Upper lobe of left lung (tissue), 6 donors: ENCODE results near the gene XRCC2. TPM values are rescaled to one million over a fixed set of nuclear protein-coding genes. Genes with fewer than 3 reads are reported as not detected.

ENCODE experiments used
- ATAC-seq, 2 donors: fragments of 200-7000 bp; cut with Tn5 transposase; one replicate each; pipeline ENCODE4 v1.9.1; 2022; ENCODE audit warnings: mild to moderate bottlenecking in 2 of 2, moderate library complexity in 2 of 2; ENCODE audit not compliant: low FRiP score in 2 of 2
- DNase-seq, 2 donors: peaks; one replicate each; pipeline ENCODE4 v3.0.0-alpha.2; 2019 to 2020
- H3K27ac ChIP-seq, 4 donors: fragments of 200-600 bp; sonication (generic); one replicate each; pipeline ENCODE4 v1.5.1; 2016 to 2019
- H3K27me3 ChIP-seq, 4 donors: fragments of 200-600 bp; sonication (generic); one replicate each; pipeline ENCODE4 v1.5.1; 2017 to 2019
- H3K36me3 ChIP-seq, 4 donors: fragments of 200-600 bp; sonication (generic); one replicate each; pipeline ENCODE4 v1.5.1; 2016 to 2019
- H3K4me1 ChIP-seq, 4 donors: fragments of 200-600 bp; sonication (generic); one replicate each; pipeline ENCODE4 v1.5.1; 2018 to 2019
- H3K4me3 ChIP-seq, 4 donors: fragments of 200-600 bp; sonication (generic); one replicate each; pipeline ENCODE4 v1.5.1; 2017 to 2019; ENCODE audit warnings: mild to moderate bottlenecking in 2 of 4, moderate library complexity in 1 of 4
- H3K9me3 ChIP-seq, 4 donors: fragments of 200-600 bp; sonication (generic); one replicate each; pipeline ENCODE4 v1.5.1; 2018 to 2019
- CTCF ChIP-seq, 6 experiments: fragments of 450-650 bp in 4 of 6; fragments of 200-600 bp in 2 of 6; sonication (generic) in 2 of 6; IDR thresholded peaks; one replicate each; pipeline ENCODE4 v1.5.1; 2016 to 2019; ENCODE audit warnings: antibody characterized with exemption in 6 of 6
- EP300 ChIP-seq, 4 donors: sonication (generic); formaldehyde crosslinking; IDR thresholded peaks; one replicate each; pipeline ENCODE4 v1.5.1; 2017; ENCODE audit warnings: antibody characterized with exemption in 4 of 4, control low read depth in 2 of 4
- POLR2A ChIP-seq, 4 donors: fragments of 450-650 bp; IDR thresholded peaks; one replicate each; pipeline ENCODE4 v1.5.1; 2016 to 2017; ENCODE audit warnings: antibody characterized with exemption in 4 of 4, mild to moderate bottlenecking in 2 of 4
- POLR2AphosphoS5 ChIP-seq, 2 donors: sonication (generic); formaldehyde crosslinking; IDR thresholded peaks; one replicate each; pipeline ENCODE4 v1.5.1; 2017; ENCODE audit warnings: antibody characterized with exemption in 2 of 2
- WGBS, 2 donors: methylation state at CpG; one replicate each; pipeline ENCODE4 v1.1.5; 2017 to 2018; 5-methylcytosine and 5-hydroxymethylcytosine counted together
- total RNA-seq, 6 donors: library from RNA; depleted of rRNA in 4 of 6; stranded (reverse); fragments of >200 nt in 4 of 6; gene quantifications; one replicate each; pipeline versions ENCODE4 v1.1.0 to v1.2.1, GENCODE V29; 2016 to 2021
- donor health status: DM: no; HTN: no; CAD: no; lungs with moderate emphysema.
- donor health status: DM: no; HTN: yes; CAD: no; lungs with severe emphysema.

Gene XRCC2
- total RNA-seq, 6 donors from 2014 or later: 0.46 to 1.3 (median 1.00) TPM

DNA sequence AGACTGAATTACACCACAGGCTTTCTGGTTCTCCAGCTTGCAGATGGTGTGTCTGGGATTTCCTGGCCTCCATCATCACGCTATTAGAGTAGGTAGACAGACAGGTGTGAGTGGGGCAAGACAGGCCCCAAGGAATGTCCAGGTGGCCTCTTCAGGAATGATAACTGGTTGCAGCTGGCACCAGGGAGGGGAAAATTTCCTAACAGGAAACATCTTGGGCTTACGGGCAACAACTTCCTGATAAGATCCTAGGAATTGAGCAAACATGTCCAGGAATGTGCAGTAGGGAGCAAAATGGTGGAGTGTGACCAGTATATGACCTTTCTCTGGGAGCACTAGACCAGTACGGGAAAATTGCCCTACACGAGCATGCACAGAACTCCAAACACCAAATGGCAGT is 11.3 kb downstream of the XRCC2 start:
- Histone ChIP-seq H3K36me3 (no peaks in the 10 kb centered on the region), H3K4me1 (peaks cover 3 to 12% (median 8%) of the 10 kb centered on the region in 4 donors), H3K4me3 (no peak overlapping the region), H3K27me3 (no peaks in the 10 kb centered on the region), H3K9me3 (no peaks in the 10 kb centered on the region), H3K27ac (peak overlapping the region; percentile 3 to 30 (median 17))
- peak in 1 of 2 donors; percentile 15 for ATAC-seq
- 28 to 46% methylated on average over 4 of the region's 4 CpGs for WGBS, 2 donors
- DNase-seq: peak in 1 of 2 donors; percentile 27
- TF ChIP-seq POLR2AphosphoS5 (IDR thresholded peaks at IDR 0.05): peak in 1 of 2 donors; percentile 51
- TF ChIP-seq EP300 (IDR thresholded peaks at IDR 0.05): peak in 1 of 4 donors; percentile 11
- no peak for TF ChIP-seq POLR2A (IDR thresholded peaks at IDR 0.05)
- no peak for TF ChIP-seq CTCF (IDR thresholded peaks at IDR 0.05)

DNA sequence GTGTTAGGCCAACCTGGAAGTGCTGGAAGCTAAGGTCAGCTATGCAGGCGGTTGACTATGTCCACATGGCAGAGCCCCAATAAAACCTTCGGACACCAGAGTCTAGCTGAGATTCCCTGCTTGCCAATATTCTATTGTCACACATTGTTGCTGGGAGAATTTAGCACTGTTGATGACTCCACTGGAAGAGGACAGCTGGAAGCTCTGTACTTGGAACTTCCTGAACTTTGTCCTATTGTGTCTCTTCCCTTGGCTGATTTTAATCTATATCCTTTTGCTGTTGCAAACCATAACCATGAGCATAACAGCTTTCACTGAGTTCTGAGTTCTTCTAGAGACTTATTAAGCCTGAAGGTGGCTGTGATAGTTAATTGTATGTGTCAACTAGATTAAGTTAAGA is 12.0 kb downstream of the XRCC2 start:
- Histone ChIP-seq H3K27me3 (no peaks in the 10 kb centered on the region), H3K9me3 (no peaks in the 10 kb centered on the region), H3K4me3 (no peak overlapping the region), H3K4me1 (peaks cover 3 to 12% (median 8%) of the 10 kb centered on the region in 4 donors), H3K36me3 (no peaks in the 10 kb centered on the region), H3K27ac (peak overlapping the region in 2 of 4 donors; percentile 3 to 7)
- WGBS, 2 donors: 48 to 67% methylated on average over 2 of the region's 2 CpGs
- TF ChIP-seq EP300 (IDR thresholded peaks at IDR 0.05): no peak
- no peak for TF ChIP-seq POLR2A (IDR thresholded peaks at IDR 0.05)
- no peak for TF ChIP-seq POLR2AphosphoS5 (IDR thresholded peaks at IDR 0.05)
- no peak for TF ChIP-seq CTCF (IDR thresholded peaks at IDR 0.05)
- DNase-seq: no peak
- ATAC-seq: no peak

DNA sequence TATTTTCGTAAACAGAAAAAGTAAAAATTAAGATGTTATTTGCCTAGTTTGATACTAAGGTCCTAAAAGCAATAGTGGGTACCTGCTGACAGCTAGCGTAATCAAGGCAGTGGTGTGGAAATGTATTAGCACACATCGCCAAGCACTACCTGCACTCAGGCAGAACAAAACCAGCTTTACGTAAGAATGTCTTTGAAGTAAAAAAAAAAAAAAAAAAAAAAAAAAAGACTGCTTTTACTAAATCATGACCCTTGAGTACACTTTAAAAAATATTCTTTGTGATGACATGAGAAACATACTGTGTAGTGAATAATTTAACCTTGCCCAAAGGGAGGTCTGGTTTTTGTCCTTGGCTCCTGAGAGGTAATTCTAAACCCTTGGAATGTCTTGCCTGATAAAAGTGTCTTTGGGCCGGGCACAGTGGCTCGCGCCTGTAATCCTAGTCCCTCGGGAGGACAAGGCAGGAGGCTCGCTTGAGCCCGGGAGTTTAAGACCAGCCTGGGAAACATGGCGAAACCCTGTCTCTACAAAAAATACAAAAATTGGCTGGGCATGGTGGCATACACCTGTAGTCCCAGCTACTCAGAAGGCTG is 12.7 kb downstream of the XRCC2 start:
- no peak for DNase-seq
- no peak for ATAC-seq
- Histone ChIP-seq H3K9me3 (no peaks in the 10 kb centered on the region), H3K36me3 (no peaks in the 10 kb centered on the region), H3K4me1 (peaks cover 3 to 12% (median 8%) of the 10 kb centered on the region in 4 donors), H3K4me3 (no peak overlapping the region), H3K27me3 (no peaks in the 10 kb centered on the region), H3K27ac (no peak overlapping the region)
- 96 to 99% methylated on average over 11 of the region's 11 CpGs for WGBS, 2 donors
- no peak for TF ChIP-seq CTCF (IDR thresholded peaks at IDR 0.05)
- TF ChIP-seq POLR2AphosphoS5 (IDR thresholded peaks at IDR 0.05): no peak
- TF ChIP-seq POLR2A (IDR thresholded peaks at IDR 0.05): no peak
- TF ChIP-seq EP300 (IDR thresholded peaks at IDR 0.05): no peak

DNA sequence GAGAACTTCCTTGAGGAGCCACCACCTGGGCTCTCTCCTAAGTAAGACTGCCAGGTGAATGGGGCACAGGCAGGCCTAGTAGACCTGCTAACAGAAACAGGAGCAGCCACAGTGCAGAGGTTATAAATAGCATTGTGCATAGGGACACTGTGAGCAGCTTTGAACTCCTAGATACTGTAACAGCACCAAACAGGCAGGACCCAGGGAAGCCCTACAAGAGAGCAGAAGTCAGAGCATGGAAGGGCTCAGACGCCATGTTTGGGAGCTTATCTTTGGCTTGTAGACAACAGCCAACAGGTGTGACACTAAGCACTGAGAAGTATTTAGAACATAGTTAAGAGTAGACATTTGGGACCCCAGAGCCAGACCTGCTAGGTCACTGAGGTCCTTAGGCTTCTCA is 14.5 kb downstream of the XRCC2 start:
- WGBS, 2 donors: 83 to 100% methylated on average over 1 of the region's 1 CpG
- ATAC-seq: peak in 1 of 2 donors; percentile 19

DNA sequence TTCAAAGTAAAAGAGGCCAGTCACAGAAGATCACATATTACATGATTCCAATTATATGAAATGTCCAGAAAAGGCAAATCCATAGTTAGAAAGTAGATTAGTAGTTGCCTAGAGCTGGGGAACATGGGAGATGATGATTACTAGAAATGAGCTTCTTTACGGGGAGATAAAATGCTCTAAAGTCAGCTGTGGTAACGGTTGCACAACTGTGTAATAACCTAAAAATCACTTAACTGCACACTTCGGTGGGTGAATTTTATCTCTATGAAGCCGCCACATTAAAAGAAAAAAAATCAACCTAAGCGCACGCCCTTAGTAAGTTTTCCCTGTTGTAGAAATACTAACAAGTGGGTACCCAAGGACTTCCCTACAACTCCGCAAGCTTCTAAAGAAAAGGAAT is 15.9 kb downstream of the XRCC2 start:
- Histone ChIP-seq H3K27me3 (no peaks in the 10 kb centered on the region), H3K4me1 (peaks cover 3 to 10% (median 8%) of the 10 kb centered on the region in 4 donors), H3K4me3 (no peak overlapping the region), H3K9me3 (no peaks in the 10 kb centered on the region), H3K27ac (no peak overlapping the region), H3K36me3 (no peaks in the 10 kb centered on the region)
- WGBS, 2 donors: 91 to 94% methylated on average over 7 of the region's 7 CpGs
- TF ChIP-seq POLR2A (IDR thresholded peaks at IDR 0.05): no peak
- DNase-seq (no peak), ATAC-seq (no peak)

More for the DNA sequence above, 14.5 kb downstream of the XRCC2 start:
- Histone ChIP-seq H3K36me3 (no peaks in the 10 kb centered on the region), H3K4me1 (peaks cover 3 to 12% (median 8%) of the 10 kb centered on the region in 4 donors), H3K27ac (no peak overlapping the region), H3K4me3 (no peak overlapping the region), H3K9me3 (no peaks in the 10 kb centered on the region), H3K27me3 (no peaks in the 10 kb centered on the region)
- TF ChIP-seq POLR2A (IDR thresholded peaks at IDR 0.05): no peak
- DNase-seq: no peak

- TF ChIP-seq CTCF (IDR thresholded peaks at IDR 0.05) (no peak), POLR2AphosphoS5 (IDR thresholded peaks at IDR 0.05) (no peak), EP300 (IDR thresholded peaks at IDR 0.05) (no peak), POLR2A (IDR thresholded peaks at IDR 0.05) (no peak)
- Histone ChIP-seq H3K4me1 (no peaks in the 10 kb centered on the region), H3K9me3 (no peaks in the 10 kb centered on the region), H3K4me3 (no peak overlapping the region), H3K27me3 (no peaks in the 10 kb centered on the region), H3K27ac (no peak overlapping the region), H3K36me3 (no peaks in the 10 kb centered on the region)
- ATAC-seq (no peak), DNase-seq (no peak)
- WGBS, 2 donors: 91 to 95% methylated on average over 4 of the region's 4 CpGs
Observed at GRCh38 chr7:152654971-152655370, 21.0 kb downstream of the XRCC2 start.
